Ishikawa (cell line): Measurements from ENCODE around the gene ATP10A.

Experiments
- CEBPB ChIP-seq: IDR thresholded peaks from 2 replicates; pipeline ENCODE4 v1.6.1; 2012
- CREB1 ChIP-seq: IDR thresholded peaks from 2 replicates; pipeline ENCODE4 v1.6.1; 2012; ENCODE audit warnings: low read depth
- EGR1 ChIP-seq: IDR thresholded peaks from 2 replicates; pipeline ENCODE4 v1.6.1; 2012
- EP300 ChIP-seq: IDR thresholded peaks from 2 replicates; pipeline ENCODE4 v1.6.1; 2012; ENCODE audit warnings: borderline replicate concordance
- FOXM1 ChIP-seq: IDR thresholded peaks from 2 replicates; pipeline ENCODE4 v1.6.1; 2012; ENCODE audit warnings: low read depth, borderline replicate concordance
- MAX ChIP-seq: IDR thresholded peaks from 2 replicates; pipeline ENCODE4 v1.6.1; 2012
- NFIC ChIP-seq: IDR thresholded peaks from 2 replicates; pipeline ENCODE4 v1.6.1; 2012
- RAD21 ChIP-seq: IDR thresholded peaks from 2 replicates; pipeline ENCODE4 v1.6.1; 2012; ENCODE audit warnings: low read depth
- REST ChIP-seq: IDR thresholded peaks from 2 replicates; pipeline ENCODE4 v1.6.1; 2012; ENCODE audit warnings: low read depth, mild to moderate bottlenecking
- TAF1 ChIP-seq: IDR thresholded peaks from 2 replicates; pipeline ENCODE4 v1.6.1; 2012; ENCODE audit warnings: low read depth, mild to moderate bottlenecking
- TCF12 ChIP-seq: IDR thresholded peaks from 2 replicates; pipeline ENCODE4 v1.6.1; 2012; ENCODE audit warnings: low read depth
- TEAD4 ChIP-seq: IDR thresholded peaks from 2 replicates; pipeline ENCODE4 v1.6.1; 2012
- USF1 ChIP-seq: IDR thresholded peaks from 2 replicates; pipeline ENCODE4 v1.6.1; 2012
- YY1 ChIP-seq: IDR thresholded peaks from 2 replicates; pipeline ENCODE4 v1.6.1; 2012; ENCODE audit warnings: low read depth
- ZBTB7A ChIP-seq: IDR thresholded peaks from 2 replicates; pipeline ENCODE4 v1.6.1; 2012; ENCODE audit warnings: low read depth

Gene ATP10A

GRCh38 chr15:25803036-25803435, 60.1 kb downstream of the ATP10A start:
- no peak for TF ChIP-seq EP300
- no peak for TF ChIP-seq TCF12
- no peak for TF ChIP-seq FOXM1
- no peak for TF ChIP-seq EGR1
- TF ChIP-seq USF1 = no peak
- no peak for TF ChIP-seq ZBTB7A
- no peak for TF ChIP-seq REST
- no peak for TF ChIP-seq YY1
- no peak for TF ChIP-seq NFIC
- TF ChIP-seq RAD21 = no peak
- TF ChIP-seq CREB1 = no peak
- TF ChIP-seq TEAD4 = no peak
- no peak for TF ChIP-seq MAX
- no peak for TF ChIP-seq CEBPB
- no peak for TF ChIP-seq TAF1

GRCh38 chr15:25802285-25802830, 60.8 kb downstream of the ATP10A start:
- TF ChIP-seq YY1 (no peak), FOXM1 (no peak), TEAD4 (no peak)

GRCh38 chr15:25801586-25802284, 61.4 kb downstream of the ATP10A start:
- no peak for TF ChIP-seq TEAD4
- no peak for TF ChIP-seq CREB1
- no peak for TF ChIP-seq CEBPB
- TF ChIP-seq REST = no peak
- no peak for TF ChIP-seq USF1
- TF ChIP-seq TAF1 = no peak
- no peak for TF ChIP-seq FOXM1
- TF ChIP-seq NFIC = no peak
- no peak for TF ChIP-seq TCF12
- no peak for TF ChIP-seq EGR1
- no peak for TF ChIP-seq EP300

- TF ChIP-seq YY1 (no peak), RAD21 (no peak), EGR1 (no peak), TAF1 (no peak), ZBTB7A (no peak), TEAD4 (no peak), TCF12 (no peak)
Observed at GRCh38 chr15:25800761-25801515, 62.2 kb downstream of the ATP10A start.

GRCh38 chr15:25799906-25800700, 63.0 kb downstream of the ATP10A start:
- TF ChIP-seq TEAD4 (no peak), CEBPB (no peak), FOXM1 (no peak), NFIC (no peak), MAX (no peak), TCF12 (no peak), CREB1 (no peak), REST (no peak), ZBTB7A (no peak), TAF1 (no peak), USF1 (no peak), RAD21 (no peak)
